ENCODE measurements around the gene COL13A1.

The COL13A1 gene

GRCh38 chr10:69906425-69906824 is 104.7 kb downstream of the COL13A1 start:
- no peak for DNase-seq (ENCODE audit: low read depth)

GRCh38 chr10:69907517-69907916 is 105.8 kb downstream of the COL13A1 start:
- no peak for DNase-seq (ENCODE audit: low read depth)

GRCh38 chr10:69908124-69908523 is 106.4 kb downstream of the COL13A1 start:
- no peak for DNase-seq (ENCODE audit: low read depth)

GRCh38 chr10:69910561-69910960 is 108.9 kb downstream of the COL13A1 start:
- peak; percentile 14 for DNase-seq (ENCODE audit: low read depth)

- peak; percentile 80 for DNase-seq (ENCODE audit: low read depth)
Measured at GRCh38 chr10:69911613-69912528, 110.2 kb downstream of the COL13A1 start.

GRCh38 chr10:69912589-69912988 is 110.9 kb downstream of the COL13A1 start:
- DNase-seq (ENCODE audit: low read depth) = no peak

- no peak for DNase-seq (ENCODE audit: low read depth)
Measured at GRCh38 chr10:69913606-69914382, 112.1 kb downstream of the COL13A1 start.

GRCh38 chr10:69914398-69915214 is 112.9 kb downstream of the COL13A1 start:
- DNase-seq (ENCODE audit: low read depth) = peak; percentile 49

- no peak for DNase-seq (ENCODE audit: low read depth)
Measured at GRCh38 chr10:69915215-69915560, 113.5 kb downstream of the COL13A1 start.

GRCh38 chr10:69916118-69916517 is 114.4 kb downstream of the COL13A1 start:
- DNase-seq (ENCODE audit: low read depth) = no peak

GRCh38 chr10:69918036-69918435 is 116.3 kb downstream of the COL13A1 start:
- no peak for DNase-seq (ENCODE audit: low read depth)

- no peak for DNase-seq (ENCODE audit: low read depth)
Measured at GRCh38 chr10:69919250-69919649, 117.5 kb downstream of the COL13A1 start.

GRCh38 chr10:69925111-69925510 is 123.4 kb downstream of the COL13A1 start:
- no peak for DNase-seq (ENCODE audit: low read depth)

GRCh38 chr10:69928339-69928738 is 126.6 kb downstream of the COL13A1 start:
- DNase-seq (ENCODE audit: low read depth) = no peak

GRCh38 chr10:69929575-69929974 is 127.9 kb downstream of the COL13A1 start:
- DNase-seq (ENCODE audit: low read depth) = no peak

GRCh38 chr10:69934768-69935167 is 133.1 kb downstream of the COL13A1 start:
- no peak for DNase-seq (ENCODE audit: low read depth)

GRCh38 chr10:69936091-69936490 is 134.4 kb downstream of the COL13A1 start:
- DNase-seq (ENCODE audit: low read depth) = no peak

GRCh38 chr10:69938541-69938991 is 136.9 kb downstream of the COL13A1 start:
- no peak for DNase-seq (ENCODE audit: low read depth)

GRCh38 chr10:69939061-69939460 is 137.4 kb downstream of the COL13A1 start:
- DNase-seq (ENCODE audit: low read depth) = no peak

GRCh38 chr10:69939481-69939880 is 137.8 kb downstream of the COL13A1 start:
- DNase-seq (ENCODE audit: low read depth) = no peak

- DNase-seq (ENCODE audit: low read depth) = no peak
Measured at GRCh38 chr10:69941730-69942129, 140.0 kb downstream of the COL13A1 start.

GRCh38 chr10:69943292-69943820 is 141.7 kb downstream of the COL13A1 start:
- no peak for DNase-seq (ENCODE audit: low read depth)
